ENCODE results near the gene NR2E1.

DNA sequence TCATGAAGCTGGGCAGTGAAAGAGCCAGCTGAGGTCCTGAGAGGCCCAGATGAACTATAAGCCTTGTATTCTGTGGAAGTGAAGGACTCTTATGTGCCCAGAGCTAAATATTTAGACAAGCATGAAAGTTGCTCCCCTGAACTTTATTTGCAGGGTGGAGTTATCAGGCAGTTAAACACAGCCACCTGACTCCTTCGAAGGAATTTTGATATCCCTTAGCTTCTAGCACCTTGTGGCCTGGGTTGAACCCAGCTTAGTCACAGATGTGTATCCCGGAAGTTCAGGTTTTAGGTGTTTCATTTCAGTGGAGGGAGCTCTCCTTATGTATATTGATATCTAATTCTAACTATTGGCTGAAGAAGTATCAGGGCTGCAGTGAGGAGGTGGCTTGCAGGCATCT, 20.4 kb downstream of the NR2E1 start:
- TF ChIP-seq, protein P1, sequence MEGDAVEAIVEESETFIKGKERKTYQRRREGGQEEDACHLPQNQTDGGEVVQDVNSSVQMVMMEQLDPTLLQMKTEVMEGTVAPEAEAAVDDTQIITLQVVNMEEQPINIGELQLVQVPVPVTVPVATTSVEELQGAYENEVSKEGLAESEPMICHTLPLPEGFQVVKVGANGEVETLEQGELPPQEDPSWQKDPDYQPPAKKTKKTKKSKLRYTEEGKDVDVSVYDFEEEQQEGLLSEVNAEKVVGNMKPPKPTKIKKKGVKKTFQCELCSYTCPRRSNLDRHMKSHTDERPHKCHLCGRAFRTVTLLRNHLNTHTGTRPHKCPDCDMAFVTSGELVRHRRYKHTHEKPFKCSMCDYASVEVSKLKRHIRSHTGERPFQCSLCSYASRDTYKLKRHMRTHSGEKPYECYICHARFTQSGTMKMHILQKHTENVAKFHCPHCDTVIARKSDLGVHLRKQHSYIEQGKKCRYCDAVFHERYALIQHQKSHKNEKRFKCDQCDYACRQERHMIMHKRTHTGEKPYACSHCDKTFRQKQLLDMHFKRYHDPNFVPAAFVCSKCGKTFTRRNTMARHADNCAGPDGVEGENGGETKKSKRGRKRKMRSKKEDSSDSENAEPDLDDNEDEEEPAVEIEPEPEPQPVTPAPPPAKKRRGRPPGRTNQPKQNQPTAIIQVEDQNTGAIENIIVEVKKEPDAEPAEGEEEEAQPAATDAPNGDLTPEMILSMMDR (IDR thresholded peaks at IDR 0.05), result no peak
- no peak for TF ChIP-seq POLR2A (IDR thresholded peaks at IDR 0.05)
